Stimulated activated naive CD4-positive, alpha-beta T cell treated with Interleukin-2 at 50 U/mL for 16 hours (primary cell): Measurements from ENCODE around the gene CFAP410.
"Not testable (repeated sequence)": the region's sequence is repeated elsewhere in the genome, so short reads cannot be mapped to it uniquely, and the experiment has no call there.

Source experiments
- DNase-seq: peaks from one replicate; lab custom pipeline; 2025; lab: John Stamatoyannopoulos, UW

Gene CFAP410

GRCh38 chr21:44350773-44351481 lies 11.7 kb upstream of the CFAP410 start:
- no peak for DNase-seq

GRCh38 chr21:44349847-44350772 lies 10.9 kb upstream of the CFAP410 start:
- no peak for DNase-seq

DNA sequence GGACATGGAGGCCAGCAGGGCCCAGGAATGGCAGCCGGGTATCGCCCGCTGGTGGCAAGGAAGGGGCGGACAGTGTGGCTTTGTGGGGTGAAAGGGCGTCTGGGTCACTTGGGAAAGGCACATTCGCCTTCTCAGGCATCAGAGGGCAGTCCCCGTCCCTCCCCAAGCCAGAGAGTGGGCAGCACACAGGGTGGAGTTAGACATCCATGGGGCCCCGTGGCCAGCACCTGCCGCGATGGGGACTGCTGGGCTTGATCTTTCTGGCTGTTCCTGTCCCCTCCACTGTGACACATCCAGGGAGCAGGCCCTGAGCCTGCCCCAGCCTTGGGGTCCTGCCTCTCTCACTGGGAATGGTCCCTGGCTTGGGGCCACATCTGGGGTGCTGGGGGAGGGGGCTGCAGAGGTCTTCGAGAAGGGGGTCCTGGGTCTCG lies 10.2 kb upstream of the CFAP410 start:
- DNase-seq = no peak

DNA sequence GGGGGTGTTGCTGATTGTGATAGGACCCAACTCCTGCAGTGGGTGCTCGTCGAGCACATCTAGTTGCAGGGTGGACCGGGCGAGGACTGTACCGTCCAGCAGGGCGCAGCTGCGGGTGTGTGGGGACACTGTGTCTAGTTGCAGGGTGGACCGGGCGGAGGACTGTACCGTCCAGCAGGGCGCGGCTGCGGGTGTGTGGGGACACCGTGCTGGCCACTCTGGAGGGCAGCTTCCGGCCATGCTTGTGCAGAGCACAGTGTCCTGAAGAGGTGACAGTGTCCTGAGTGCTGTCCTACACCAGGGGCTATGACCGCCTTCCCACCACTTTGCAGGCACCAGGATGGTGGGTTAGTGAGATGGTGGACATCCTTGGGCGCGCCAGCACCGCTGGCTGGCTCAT lies 9.7 kb upstream of the CFAP410 start:
- no peak for DNase-seq

DNA sequence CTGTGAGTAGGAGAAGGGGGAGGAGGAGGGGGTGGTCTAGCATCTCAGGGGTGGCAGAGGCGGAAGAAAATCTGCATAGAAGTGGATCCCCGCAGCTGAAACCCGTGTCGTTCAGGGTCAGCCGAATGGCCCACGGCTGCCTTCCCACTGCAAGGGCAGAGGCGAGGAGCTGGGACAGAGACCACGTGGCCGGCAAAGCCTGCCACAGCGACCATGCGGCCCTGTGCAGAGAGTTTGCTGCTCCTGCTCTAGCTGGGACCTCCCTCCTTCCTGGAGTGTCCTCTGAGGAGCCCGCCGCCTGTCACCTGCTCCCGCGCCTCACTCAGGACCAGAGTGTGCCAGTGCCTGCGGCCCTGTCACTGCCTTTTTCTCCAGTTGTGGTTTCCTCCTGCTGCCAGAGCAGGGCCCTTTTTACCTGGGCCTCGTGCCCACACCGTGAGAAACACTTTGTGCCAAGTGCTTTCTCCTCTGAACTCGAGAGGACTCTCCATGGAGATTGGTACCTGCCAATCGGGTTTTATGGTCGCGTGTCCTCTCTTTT lies 8.8 kb upstream of the CFAP410 start:
- DNase-seq = no peak

DNA sequence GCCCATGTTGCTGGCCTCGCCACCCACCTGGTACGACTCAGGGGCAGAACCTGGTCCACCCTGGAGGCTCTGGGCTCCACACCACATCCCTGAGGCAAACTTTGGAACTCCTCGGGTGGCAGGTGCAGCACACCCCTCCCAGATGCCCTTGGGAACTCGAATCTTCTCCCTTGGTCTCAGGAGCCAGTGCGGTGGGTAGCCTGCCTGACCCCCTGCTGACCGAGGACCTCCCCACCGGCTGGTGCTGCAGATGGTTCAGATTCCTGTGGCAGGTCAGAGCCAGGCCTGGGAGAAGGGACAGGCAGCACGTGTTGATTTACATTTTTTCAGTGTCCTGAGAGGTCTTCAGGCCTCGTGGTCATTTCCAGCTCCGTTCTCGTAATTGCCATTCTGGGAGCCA lies 6.3 kb upstream of the CFAP410 start:
- DNase-seq = no peak

DNA sequence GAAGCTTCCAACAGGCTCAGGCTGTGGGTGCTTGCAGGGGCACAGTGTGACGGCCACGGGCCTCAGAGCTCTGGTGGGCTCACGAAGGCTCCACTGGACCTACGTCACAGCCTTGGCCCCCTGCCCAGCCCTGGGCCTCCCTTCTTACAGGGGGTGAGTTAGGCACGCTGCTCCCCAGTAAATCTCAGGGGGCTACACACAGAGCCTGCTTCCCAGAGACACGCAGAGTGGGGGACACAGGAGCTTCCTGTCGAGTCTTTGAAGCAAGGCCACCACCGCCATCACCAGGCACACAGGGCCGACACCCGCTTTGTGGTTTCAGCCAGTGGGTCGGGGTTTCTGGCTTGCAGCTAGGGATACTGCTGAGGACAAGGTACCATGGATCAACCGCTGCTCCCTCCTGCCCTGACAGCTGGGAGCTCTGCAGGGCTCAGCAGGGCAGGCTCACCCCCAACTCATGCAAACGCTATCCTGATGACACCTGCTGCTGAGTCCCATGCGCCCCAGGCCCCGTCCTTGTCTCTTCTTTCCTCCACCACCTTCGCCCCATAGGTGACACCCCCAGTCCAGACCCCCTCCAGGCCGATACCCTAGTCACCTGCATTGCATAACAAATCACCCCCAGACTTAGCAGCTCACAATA lies 5.5 kb upstream of the CFAP410 start:
- no peak for DNase-seq

DNA sequence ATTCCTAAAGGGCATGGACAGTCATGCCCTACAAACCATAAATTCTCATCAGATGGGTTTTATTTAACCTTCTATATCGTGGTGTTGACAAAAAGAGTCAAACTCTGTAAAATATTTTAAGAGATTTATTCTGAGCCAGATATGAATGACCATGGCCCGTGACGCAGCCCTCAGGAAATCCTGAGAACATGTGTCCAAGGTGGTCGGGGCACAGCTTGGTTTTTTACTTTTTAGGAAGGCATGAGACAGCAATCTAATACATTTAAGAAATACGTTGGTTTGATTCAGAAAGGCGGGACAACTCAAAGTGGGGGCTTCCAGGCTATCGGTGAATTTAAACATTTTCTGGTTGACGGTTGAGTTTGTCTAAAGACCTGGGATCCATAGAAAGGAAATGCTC lies 3.8 kb upstream of the CFAP410 start:
- not testable (repeated sequence) for DNase-seq

GRCh38 chr21:44341726-44342458 lies 2.7 kb upstream of the CFAP410 start:
- not testable (repeated sequence) for DNase-seq

DNA sequence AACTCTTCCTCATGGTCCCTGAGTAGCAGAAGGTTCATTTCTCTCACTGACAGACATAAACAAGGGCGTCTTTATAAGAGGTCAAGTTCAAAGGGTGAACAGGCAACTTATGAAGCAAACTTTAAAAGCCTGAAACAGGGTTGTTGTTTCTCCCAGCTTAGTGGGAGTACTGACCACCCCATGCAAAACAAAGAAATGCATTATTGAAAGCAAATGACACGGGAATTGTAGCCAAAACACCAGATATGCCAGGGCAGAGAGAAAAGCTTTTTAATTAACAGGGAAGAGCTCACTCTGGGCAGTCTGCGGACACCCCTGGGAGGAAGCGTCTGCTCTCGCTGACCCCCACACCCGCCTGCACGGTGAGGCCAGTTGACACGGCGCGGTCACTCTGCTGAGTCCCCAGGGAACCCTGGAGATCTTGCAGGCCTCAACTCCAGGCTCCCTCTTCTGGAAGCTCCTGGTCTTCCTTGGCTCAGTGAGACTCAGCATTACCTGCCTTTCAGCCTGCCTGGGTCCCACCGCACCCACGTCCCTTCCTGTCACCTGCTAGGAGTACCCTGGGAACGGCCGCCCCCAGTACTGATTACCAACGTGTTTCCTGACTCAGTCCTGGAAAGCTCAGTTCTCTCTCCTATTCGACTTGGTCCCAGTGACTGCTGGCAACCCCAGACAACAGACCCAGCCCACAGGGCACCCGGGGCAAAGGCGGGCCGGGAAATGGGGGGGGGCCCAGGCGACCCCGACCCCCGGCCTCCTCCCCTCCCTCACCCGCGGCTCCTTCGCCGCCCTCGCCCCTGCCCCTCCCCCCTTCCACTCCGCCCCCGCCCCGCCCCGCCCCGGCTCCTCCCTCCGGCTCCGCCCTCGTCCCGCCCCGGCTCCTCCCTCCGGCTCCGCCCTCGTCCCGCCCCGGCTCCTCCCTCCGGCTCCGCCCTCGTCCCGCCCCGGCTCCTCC lies 972 bp downstream of the CFAP410 start:
- peak; percentile 37 for DNase-seq

DNA sequence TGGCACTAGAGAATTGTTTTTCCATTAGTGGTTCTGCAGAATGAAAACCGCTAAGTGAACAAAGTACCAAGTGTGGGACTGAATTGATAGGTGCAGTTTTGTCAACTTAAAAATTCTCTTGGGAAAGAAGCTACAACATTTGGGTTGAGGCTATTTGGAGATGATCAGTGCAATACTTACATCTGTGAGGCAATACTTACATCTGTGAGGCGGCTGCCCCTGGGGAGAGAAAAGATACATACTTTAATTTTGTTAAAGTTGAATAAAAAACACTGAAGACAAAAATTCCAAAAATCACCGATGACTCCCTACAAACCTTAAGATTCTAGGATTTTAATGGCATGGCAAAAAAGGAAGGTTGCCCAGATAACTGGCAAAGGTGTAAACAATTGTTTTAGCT lies 1.7 kb downstream of the CFAP410 start:
- DNase-seq = no peak

GRCh38 chr21:44335266-44336059 lies 3.7 kb downstream of the CFAP410 start:
- DNase-seq = no peak

- no peak for DNase-seq
These were observed 4.7 kb downstream of the CFAP410 start for GRCh38 chr21:44334329-44335030.

DNA sequence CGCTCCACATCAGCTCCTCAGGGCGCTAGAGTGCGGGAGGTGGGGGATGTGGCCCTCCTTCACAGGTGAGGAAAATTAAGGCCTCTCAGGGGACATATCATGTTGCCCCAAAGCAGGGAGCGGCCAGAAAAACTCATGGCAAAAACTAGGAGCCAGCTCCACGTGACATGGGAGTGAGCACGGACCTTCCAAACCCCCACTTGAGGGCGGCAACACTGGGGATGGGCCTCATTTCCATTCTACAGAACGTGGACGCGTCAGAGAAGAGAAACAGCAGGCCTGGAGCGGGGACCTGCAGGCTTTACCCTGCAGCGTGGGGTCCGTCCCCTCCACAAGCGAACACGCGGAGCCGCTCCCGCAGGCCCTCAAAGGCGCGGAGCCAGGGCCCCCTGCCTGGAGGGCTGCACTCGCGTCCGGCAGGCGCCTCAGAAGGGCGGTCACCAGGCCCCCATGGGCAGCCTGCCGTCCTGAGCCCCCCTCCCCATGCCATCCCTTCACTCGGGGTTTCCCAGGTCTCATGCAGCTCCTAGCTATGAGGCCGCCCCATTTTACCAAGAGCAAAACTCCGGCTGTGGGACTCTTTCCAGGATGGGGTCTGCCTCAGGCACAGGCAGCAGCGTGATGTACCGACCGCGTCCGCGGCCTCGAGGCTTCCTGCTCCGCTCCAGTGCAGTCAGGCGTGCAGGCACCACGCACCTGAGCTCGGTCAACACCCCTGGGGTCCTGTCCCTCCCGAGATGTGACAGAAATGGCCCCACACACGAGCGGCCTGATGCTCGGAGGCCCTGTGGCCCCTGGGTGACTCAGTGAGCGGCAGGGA lies 5.5 kb downstream of the CFAP410 start:
- no peak for DNase-seq

GRCh38 chr21:44332965-44333364 lies 6.2 kb downstream of the CFAP410 start:
- no peak for DNase-seq

DNA sequence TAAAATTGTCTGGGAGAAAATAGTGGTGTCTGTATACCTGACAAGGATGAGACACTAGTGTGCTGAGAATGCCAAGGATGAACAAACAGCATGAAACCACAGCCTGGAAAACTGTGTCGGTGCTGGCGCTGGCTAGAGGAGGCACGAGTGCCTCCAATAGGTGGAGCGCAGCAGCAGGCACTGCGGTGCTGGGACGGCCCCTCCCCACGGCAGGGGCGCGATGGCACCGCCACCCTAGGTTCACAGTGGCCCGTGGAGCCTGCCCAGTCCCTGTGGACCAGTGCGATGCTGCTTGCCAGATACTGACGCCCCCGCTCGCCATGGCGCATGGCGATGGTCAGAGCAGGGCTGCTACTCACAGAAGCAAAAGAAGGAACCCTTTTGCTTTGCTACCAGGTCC lies 6.8 kb downstream of the CFAP410 start:
- no peak for DNase-seq

DNA sequence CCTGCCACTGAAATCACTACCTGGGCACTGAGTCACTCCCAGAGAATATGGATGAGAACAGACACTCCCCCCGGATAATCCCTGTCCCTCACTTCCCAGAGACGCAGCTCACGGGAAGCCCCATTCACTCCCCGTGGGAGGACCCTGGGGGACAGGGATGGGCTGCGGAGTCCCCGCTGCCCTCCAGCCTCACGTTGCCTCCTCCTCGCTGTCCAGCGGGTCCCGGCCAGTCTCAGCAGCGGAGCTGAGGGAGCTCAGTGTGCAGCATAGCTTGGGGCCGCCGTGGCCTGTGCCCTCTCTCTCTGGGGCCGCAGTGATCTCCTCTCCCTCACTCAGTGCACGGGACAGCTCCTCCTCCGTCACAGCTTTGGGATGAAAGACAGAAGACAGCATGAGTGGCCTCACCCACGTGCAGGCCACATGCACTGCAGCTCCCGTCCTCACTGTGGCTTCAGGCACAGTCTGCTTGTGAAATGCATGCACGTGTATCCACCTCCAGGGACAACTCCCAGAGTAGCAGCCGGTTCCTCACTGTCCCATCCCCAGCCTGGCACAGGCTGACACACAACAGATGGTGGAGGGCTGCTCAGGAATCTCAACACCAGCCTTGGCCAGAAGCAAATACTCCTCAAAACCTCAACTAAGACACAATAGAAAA lies 7.4 kb downstream of the CFAP410 start:
- DNase-seq = no peak

DNA sequence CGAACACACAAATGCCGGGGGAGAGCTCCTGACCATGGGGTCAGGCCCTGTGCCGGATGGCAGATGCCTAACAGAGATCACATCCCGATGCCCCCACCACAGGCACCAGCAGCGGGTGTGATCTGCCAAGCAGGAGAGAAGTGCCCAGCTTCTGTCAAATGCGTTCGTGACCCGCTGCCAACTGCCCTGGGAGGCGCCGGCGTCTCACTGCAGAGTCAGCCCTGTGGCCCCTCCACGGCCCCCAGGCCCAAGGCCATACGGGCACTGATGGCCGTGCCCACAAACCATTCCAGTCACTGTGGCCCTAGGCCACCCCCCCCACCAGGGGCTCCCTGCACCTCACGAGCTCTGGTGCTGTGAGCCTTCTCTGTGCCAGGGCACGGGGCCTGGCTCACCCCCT lies 8.0 kb downstream of the CFAP410 start:
- no peak for DNase-seq
